ENCODE data around the gene MAMDC2. TPM values are rescaled to one million over a fixed set of nuclear protein-coding genes. Genes with fewer than 3 reads are reported as not detected.
"Not testable (repeated sequence)": the region's sequence is repeated elsewhere in the genome, so short reads cannot be mapped to it uniquely, and the experiment has no call there.

The MAMDC2 gene
- total RNA-seq, 1 donor from 2014 or later: 4.0 TPM

DNA sequence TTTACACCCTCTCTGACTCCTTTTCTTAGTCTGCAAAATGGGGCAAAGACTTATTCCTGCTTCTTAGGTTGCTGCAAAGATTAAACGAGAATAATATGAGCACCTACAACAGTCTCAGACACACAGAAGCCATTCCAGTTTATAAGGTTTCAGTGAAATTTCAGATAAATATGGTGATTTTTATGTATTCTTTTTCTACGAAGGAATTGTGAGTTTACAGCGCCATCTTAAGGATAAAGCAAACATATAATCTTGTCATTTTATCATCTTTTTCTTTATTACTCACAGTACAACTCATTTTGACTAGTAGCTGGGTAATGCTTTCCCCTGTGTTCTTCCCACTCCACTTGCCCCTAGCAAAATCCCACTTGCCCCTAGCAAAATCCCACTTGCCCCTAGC, 185.9 kb downstream of the MAMDC2 start:
- peaks cover 6% of the 10 kb centered on the region for H3K9me3 Mint-ChIP-seq
- H3K4me3 Mint-ChIP-seq: no peak overlapping the region
- no peak overlapping the region for H3K27ac Mint-ChIP-seq
- H3K36me3 Mint-ChIP-seq: peaks cover 5% of the 10 kb centered on the region
- TF ChIP-seq, protein P1, sequence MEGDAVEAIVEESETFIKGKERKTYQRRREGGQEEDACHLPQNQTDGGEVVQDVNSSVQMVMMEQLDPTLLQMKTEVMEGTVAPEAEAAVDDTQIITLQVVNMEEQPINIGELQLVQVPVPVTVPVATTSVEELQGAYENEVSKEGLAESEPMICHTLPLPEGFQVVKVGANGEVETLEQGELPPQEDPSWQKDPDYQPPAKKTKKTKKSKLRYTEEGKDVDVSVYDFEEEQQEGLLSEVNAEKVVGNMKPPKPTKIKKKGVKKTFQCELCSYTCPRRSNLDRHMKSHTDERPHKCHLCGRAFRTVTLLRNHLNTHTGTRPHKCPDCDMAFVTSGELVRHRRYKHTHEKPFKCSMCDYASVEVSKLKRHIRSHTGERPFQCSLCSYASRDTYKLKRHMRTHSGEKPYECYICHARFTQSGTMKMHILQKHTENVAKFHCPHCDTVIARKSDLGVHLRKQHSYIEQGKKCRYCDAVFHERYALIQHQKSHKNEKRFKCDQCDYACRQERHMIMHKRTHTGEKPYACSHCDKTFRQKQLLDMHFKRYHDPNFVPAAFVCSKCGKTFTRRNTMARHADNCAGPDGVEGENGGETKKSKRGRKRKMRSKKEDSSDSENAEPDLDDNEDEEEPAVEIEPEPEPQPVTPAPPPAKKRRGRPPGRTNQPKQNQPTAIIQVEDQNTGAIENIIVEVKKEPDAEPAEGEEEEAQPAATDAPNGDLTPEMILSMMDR (conservative IDR thresholded peaks at IDR 0.05): peak; percentile 65
- peaks cover 22% of the 10 kb centered on the region for H3K4me1 Mint-ChIP-seq (ENCODE audit: unreplicated experiment)
- no peak for DNase-seq (ENCODE audit: extremely low spot score, unreplicated experiment)
- no peaks in the 10 kb centered on the region for H3K27me3 Mint-ChIP-seq

DNA sequence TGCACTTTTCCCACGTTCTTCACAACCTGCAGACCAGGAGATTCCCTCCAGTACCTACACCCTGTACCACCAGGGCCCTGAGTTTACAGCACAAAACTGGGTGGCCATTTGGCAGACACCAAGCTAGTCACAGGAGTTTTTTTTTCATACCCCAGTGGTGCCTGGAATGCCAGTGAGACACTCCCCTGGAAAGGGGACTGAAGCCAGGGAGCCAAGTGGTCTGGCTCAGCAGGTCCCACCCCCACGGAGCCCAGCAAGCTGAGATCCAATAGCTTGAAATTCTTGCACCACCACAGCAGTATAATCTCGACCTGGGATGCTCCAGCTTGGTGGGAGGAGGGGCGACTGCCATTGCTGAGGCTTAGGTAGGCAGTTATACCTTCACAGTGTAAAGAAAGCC, 188.8 kb downstream of the MAMDC2 start:
- no peak for DNase-seq (ENCODE audit: extremely low spot score, unreplicated experiment)
- peaks cover 18% of the 10 kb centered on the region for H3K9me3 Mint-ChIP-seq
- H3K27me3 Mint-ChIP-seq: no peaks in the 10 kb centered on the region
- H3K4me1 Mint-ChIP-seq (ENCODE audit: unreplicated experiment): peaks cover 22% of the 10 kb centered on the region
- no peak overlapping the region for H3K27ac Mint-ChIP-seq
- no peak overlapping the region for H3K4me3 Mint-ChIP-seq
- H3K36me3 Mint-ChIP-seq: peaks cover 12% of the 10 kb centered on the region
- TF ChIP-seq, protein P1 (conservative IDR thresholded peaks at IDR 0.05): no peak

DNA sequence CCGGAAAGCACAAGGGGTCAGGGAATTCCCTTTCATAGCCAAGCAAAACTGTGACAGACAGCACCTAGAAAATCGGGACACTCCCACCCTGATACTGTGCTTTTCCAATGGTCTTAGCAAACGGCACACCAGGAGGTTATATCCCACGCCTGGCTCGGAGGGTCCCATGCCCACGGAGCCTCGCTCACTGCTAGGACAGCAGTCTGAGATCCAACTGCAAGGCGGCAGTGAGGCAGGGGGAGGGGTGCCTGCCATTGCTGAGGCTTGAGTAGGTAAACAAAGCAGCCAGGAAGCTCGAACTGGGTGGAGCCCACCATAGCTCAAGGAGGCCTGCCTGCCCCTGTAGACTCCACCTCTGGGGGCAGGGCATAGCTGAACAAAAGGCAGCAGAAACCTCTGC, 190.6 kb downstream of the MAMDC2 start:
- H3K4me3 Mint-ChIP-seq; DNase-seq (ENCODE audit: extremely low spot score, unreplicated experiment); H3K27me3 Mint-ChIP-seq; H3K27ac Mint-ChIP-seq: not testable (repeated sequence)
- Mint-ChIP-seq H3K4me1 (ENCODE audit: unreplicated experiment) (peaks cover 13% of the 10 kb centered on the region), H3K9me3 (peaks cover 18% of the 10 kb centered on the region), H3K36me3 (peaks cover 12% of the 10 kb centered on the region)

DNA sequence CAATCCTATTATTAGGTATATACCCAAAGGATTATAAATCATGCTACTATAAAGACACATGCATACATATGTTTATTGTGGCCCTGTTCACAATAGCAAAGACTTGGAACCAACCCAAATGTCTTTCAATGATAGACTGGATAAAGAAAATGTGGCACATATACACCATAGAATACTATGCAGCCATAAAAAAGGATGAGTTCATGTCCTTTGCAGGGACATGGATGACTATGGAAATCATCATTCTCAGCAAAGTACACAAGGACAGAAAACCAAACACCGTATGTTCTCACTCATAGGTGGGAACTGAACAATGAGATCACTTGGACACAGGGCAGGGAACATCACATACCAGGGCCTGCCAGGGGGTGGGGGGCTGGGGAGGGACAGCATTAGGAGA, 202.3 kb downstream of the MAMDC2 start:
- not testable (repeated sequence) for H3K36me3 Mint-ChIP-seq; H3K27me3 Mint-ChIP-seq; DNase-seq (ENCODE audit: extremely low spot score, unreplicated experiment); H3K4me3 Mint-ChIP-seq; H3K27ac Mint-ChIP-seq; H3K9me3 Mint-ChIP-seq; H3K4me1 Mint-ChIP-seq (ENCODE audit: unreplicated experiment)

DNA sequence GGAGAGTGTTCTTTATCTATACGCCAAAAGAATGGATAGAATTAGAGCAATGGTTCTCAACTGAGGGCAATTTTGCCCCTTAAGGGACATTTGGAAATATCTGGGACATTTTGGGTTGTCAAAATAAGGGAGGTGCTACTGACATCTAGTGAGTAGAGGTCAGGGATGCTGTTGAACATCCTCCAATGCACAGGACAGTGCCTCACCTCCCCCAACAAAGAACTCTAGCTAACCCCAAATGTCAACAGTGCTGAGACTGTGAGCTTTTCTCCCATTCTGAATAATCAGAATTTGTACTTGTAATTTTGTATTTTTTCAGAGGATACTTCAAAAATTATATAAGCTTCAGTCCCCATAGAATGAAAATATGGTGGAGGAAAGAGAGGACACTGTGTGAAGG, 206.6 kb downstream of the MAMDC2 start:
- H3K9me3 Mint-ChIP-seq: no peaks in the 10 kb centered on the region
- peaks cover 21% of the 10 kb centered on the region for H3K4me1 Mint-ChIP-seq (ENCODE audit: unreplicated experiment)
- no peak overlapping the region for H3K4me3 Mint-ChIP-seq
- no peak for DNase-seq (ENCODE audit: extremely low spot score, unreplicated experiment)
- no peaks in the 10 kb centered on the region for H3K36me3 Mint-ChIP-seq
- TF ChIP-seq, protein P1 (conservative IDR thresholded peaks at IDR 0.05): no peak
- H3K27me3 Mint-ChIP-seq: no peaks in the 10 kb centered on the region
- no peak overlapping the region for H3K27ac Mint-ChIP-seq

DNA sequence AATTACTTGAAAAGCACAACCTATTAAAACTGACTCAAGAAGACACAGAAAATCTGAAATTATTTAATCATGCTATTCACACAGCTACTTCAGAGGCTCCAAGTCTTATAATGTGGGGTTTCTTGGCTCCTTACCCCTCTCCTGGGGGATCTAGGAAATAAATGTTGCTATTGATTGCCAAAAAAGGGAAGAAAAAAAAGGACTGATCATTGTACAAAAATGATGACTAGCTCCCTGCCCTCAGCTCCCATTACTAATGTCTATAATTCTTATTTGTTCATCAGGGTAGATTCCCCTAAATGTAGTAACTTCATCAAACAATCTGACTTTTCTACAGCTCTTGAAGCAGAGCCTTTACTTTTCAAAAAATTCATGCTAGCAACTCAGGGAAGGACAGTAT, 211.8 kb downstream of the MAMDC2 start:
- Mint-ChIP-seq H3K27ac (peak overlapping the region; percentile 86), H3K4me1 (ENCODE audit: unreplicated experiment) (peaks cover 52% of the 10 kb centered on the region)

More for the DNA sequence above, 211.8 kb downstream of the MAMDC2 start:
- peak overlapping the region; percentile 74 for H3K4me3 Mint-ChIP-seq
- no peak for DNase-seq (ENCODE audit: extremely low spot score, unreplicated experiment)
- peaks cover 7% of the 10 kb centered on the region for H3K36me3 Mint-ChIP-seq
- no peaks in the 10 kb centered on the region for H3K27me3 Mint-ChIP-seq
- H3K9me3 Mint-ChIP-seq: no peaks in the 10 kb centered on the region
- TF ChIP-seq, protein P1 (conservative IDR thresholded peaks at IDR 0.05): no peak
